GM19438 (cell line): ENCODE measurements around the gene FBXL14.

ENCODE experiments used
- ATAC-seq: cut with Tn5 transposase; IDR thresholded peaks from one replicate; pipeline ENCODE4 v1.9.1; 2021; ENCODE audit warnings: low read depth; ENCODE audit not compliant: unreplicated experiment

FBXL14 gene

DNA sequence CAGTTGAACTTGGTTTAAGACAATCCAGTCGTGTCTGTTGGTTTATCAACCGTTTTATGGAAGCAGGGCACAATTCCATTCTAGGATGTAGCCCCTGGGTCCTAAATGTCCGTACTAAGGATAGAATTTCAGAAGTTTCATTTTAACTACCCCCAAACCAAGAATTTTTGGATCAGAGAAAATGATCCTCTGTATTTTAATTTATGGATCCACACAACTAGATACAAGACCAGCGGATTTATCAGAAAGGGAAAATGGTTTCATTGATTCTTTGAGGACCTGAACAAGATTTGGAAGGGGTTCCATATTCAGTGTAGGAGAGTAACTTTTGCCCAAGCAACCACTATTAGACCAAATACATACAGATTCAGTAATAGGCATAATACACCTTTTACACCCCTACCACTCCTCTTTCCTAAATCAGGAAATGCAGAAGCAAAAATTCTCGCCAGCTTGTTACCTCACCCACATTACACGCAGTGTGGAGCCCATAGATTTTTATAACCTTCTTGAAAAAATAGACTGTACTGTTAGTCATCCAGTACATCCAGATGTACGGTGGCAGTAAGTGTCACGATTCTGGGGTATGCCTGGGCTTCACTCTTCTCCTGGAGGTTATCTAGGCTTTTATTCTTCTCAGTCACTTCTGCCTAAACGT is 1.4 kb upstream of the FBXL14 start:
- no peak for ATAC-seq

DNA sequence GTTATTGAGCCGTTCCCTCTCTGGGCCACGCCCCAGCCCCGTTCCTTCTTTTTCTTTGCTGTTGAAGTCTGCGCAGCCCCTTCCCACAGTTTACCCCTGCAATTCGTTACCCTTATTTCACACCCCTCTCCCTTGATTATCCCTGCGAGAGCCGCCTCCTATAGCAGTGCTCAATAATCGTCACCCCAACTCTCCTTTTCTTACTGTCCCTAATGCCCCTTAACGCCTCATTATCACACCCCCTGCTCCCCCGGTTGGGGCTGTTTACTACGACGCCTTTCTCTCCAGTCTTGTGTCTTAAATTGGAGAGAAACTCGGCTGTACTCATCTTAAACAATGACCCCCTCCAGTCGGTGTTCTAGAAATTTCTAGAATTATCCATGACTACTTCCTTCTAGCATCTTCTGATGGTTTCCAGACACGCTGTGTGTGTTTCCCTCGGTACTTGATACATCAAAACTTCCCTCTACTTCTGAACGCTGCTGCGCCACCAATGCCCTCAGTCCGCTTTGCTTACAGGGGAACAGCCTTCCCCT is 713 bp upstream of the FBXL14 start:
- no peak for ATAC-seq

- peak; percentile 40 for ATAC-seq
Measured at GRCh38 chr12:1594006-1594260, 448 bp downstream of the FBXL14 start.

GRCh38 chr12:1593174-1594005 is 991 bp downstream of the FBXL14 start:
- peak; percentile 30 for ATAC-seq

DNA sequence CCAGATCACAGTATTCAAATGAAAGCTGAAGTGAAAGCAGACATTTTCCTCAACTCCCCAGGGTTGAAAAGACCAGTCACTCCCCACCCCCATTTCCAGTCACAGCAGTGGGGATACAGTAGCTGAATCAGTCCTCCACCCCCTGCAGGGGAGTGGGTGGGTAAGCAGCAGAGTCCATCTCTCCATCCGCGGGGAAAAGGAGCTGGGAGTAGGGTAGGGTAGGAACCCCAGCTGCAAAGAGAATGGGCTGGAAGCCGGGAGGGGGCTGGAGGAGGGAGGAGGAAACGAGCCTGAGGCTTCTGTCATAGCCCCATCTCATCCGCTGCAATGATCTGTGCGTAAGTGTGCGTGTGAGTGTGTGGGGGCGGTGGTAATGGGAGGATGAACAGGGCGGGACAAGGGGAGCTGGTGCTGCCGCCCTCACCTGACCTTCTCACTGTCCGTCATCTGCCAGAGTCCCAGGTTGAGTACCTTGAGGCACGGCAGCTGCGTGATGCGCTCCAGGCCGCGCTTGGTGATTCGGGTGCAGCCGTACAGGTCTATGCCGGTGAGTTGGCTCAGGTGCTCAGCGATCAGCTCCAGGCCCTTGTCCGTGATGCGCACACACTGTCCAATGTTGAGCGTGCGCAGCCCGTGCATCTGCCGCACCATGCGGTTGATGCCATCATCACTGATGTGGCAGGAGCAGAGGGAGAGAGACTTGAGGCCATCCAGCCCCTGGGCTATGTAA is 1.8 kb downstream of the FBXL14 start:
- no peak for ATAC-seq

DNA sequence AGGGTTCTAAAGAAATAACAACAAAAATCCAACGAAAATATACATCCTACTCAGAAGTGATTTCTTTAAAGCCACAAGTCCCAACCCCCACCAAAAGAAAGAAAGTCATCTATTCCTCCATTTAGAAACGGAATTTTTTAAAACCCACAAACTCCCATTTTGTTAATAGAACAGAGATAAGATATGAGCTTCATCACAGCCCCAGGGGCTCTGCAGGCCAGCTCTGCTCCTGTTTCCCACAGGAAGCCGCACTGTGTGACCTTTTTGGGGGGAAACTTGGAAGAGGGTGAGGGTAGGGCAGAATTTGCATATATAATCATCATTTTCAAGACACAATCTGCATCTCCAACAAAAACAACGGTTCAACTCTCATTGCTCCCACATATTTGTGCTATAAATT is 2.8 kb downstream of the FBXL14 start:
- ATAC-seq = no peak

DNA sequence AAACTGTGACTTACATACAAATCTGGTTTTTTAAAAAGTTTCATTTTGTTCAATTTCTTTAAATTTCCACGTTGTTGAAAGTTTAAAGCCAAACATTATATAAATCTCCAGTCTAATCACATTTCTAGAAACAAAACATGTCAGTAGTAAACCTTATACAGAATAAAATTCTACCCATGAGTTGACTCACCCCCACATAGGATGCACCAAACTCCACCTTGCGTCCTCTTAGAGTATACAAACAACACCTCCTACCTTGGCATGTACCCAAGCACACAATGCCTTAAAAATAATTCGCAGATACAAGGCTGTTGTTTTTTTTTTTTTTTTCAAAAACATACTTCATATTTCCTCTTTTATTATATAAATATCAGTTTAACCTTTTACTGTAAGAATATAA is 3.3 kb downstream of the FBXL14 start:
- ATAC-seq = no peak

GRCh38 chr12:1590221-1590979 is 4.0 kb downstream of the FBXL14 start:
- ATAC-seq = no peak

- no peak for ATAC-seq
Measured at GRCh38 chr12:1588575-1588947, 5.8 kb downstream of the FBXL14 start.

- no peak for ATAC-seq
Measured at GRCh38 chr12:1587927-1588574, 6.3 kb downstream of the FBXL14 start.

DNA sequence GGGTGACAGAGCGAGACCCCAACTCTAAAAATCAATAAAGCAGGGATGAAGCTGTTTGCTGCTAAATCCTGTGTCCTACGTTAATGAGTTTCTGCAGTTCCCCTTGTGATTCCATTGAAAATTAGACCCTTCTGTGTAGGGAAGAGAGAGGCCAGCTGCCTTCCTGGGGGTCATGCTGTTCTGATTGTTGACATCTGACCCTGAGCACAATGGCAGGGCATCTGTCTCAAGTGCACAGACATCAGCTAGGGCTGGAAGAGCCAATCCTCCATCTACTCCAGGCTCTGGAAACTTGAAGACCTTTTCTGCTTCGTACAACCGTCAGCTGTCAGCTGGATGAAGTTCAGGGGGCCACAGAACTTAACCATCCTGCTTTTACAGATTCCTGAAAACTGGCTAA is 10.1 kb downstream of the FBXL14 start:
- no peak for ATAC-seq

DNA sequence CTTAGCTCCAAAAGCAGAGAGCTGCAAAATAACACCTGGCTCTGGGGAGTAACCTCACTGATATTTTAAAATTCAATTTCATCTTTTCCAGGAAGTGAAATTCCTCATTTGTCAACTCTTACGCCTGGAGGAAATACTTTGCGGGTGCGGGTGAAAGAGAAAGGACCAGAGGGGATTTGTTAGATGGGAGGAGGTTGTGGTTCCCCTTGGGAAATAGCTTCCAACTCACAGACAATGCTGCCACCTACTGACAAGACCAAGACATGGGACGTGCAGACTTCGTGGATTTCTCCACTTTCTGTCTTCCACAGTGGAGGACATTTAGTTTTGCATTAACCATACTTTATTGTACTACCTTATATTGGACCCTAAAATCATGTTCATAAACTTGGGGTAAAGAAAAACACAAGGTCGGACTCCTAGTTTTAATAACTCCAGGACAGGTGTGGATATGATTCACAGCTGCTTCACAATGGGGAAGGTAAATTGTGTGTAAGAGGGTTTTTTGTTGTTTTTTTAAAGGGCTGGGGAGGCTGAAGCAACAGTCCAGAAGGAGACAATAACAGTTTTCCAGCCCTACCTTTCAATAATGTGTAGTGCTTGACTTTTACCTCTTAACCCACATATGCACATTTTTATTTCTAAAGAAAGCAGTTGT is 10.8 kb downstream of the FBXL14 start:
- ATAC-seq = peak; percentile 52

GRCh38 chr12:1582709-1583050 is 11.7 kb downstream of the FBXL14 start:
- no peak for ATAC-seq

DNA sequence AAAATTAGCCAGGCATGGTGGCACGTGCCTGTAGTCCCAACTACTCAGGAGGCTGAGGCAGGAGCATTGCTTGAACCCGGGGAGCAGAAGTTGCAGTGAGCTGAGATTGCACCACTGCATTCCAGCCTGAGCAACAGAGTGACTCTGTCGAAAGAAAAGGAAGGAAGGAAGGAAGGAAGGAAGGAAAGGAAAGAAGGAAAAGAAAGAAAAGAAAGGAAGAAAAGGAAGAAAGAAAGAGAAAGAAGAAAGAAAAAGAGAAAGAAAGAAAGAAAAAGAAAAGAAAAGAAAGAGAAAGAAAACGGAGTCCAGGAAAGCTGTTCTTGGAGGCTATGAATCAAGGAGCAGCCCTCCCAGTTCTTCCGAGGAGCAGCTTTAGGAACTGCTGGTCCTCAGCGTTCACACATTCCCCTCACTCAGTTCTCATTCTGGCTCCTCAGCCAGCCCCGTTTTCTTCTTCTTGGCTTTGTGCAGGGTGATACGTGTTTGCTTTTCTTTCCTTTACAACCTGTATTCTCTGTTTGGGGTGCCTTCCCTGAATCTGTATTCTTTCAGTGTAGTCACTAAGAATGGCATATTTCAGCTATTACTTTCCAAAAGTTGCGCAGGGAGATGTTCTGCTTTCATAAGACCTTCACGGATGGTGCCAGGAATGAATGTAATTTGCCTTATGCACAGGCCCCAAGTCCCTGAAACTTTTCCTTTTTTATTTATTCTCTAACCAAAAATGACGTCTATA is 12.2 kb downstream of the FBXL14 start:
- no peak for ATAC-seq

DNA sequence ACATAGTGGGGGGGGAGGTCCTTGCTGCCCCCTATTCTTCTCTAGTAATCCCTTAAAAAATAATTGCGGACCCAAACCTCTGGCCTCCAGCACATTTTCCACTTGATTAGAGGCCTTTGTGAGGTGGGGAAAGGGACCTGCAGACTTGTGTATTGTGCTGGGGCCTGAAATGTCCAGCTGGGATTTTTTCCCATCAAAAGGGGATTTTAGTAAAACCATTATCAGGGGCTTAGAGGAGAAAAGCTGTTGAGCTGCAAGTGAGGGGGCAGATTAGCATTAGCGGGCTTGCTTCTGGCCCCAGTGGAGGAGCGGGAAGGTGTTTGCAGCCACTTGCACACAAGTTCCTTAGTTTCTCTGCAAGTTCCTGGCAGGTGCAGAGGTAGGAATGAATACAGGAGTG is 13.9 kb downstream of the FBXL14 start:
- no peak for ATAC-seq

- no peak for ATAC-seq
Measured at GRCh38 chr12:1579651-1580435, 14.5 kb downstream of the FBXL14 start.

- no peak for ATAC-seq
Measured at GRCh38 chr12:1576410-1577241, 17.8 kb downstream of the FBXL14 start.
